Heart left ventricle (tissue), 13 donors: ENCODE measurements around the gene SARM1.

Source experiments
- CTCF ChIP-seq, 12 donors: fragments of 200-600 bp; sonication (generic) in 4 of 12; IDR thresholded peaks; one replicate each; pipeline versions ENCODE4 v1.5.0 to v1.8.0; 2018 to 2022; ENCODE audit warnings: antibody characterized with exemption in 12 of 12, mild to moderate bottlenecking in 5 of 12
- POLR2A ChIP-seq, 2 donors: fragments of 450-650 bp; IDR thresholded peaks; one replicate each; pipeline ENCODE4 v1.6.1; 2017; ENCODE audit warnings: antibody characterized with exemption in 2 of 2, mild to moderate bottlenecking in 2 of 2, moderate library complexity in 2 of 2
- donor health status: ischemic (EF 13 %, LVEDD 7.1; RV severe dilation, severe dysfunction).
- donor health status: DM: no; HTN: yes; CAD: no.
- donor health status: DM: no; HTN: no; CAD: no.
- donor health status: ischemic (EF 25% LVEDD 6.9; RV normal size, moderate dysfunction).
- donor health status: ischemic (EF 25% LVEDD 5.7; RV mildly dilated, moderate dysfunction).
- donor health status: ischemic (EF 35%, LVEDD 5.7; RV mildly dilated, moderate dysfunction).
- donor health status: nonischemic (EF 11% LVEDD 7.7; RV severe dilation, severe dysfunction).
- donor health status: DM: yes; HTN: yes; CAD: no.
- donor health status: PGD.
- donor health status: ischemic (EF 29% LVEDD 5.4; RV normal size, mild dysfunction).
- donor health status: nonischemic (EF 23%, LVEDD 6.1; RV moderate dilation, normal function).

DNA sequence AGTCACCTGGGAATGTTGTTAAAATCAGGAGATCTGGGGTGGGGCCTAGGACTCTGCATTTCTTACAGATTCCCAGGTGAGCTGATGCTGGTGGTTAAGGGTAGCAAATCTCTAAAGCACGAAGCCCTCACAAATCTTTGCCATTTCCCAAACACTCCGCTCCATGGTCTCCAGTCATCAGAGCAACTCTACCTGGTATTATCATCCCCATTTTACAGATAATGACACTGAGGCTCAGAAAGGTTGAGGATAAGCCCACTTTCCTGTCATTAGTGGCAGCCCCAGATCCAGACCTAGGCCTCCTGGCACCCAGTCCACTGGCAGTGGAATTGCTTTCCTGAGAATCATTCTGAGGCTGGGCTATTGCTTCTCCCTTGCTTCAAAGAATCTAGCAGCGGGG lies 25.8 kb downstream of the SARM1 start:
- TF ChIP-seq CTCF (IDR thresholded peaks at IDR 0.05) (no peak), POLR2A (IDR thresholded peaks at IDR 0.05) (no peak)
